ENCODE data around the gene ANKRD13D. TPM values are rescaled to one million over a fixed set of nuclear protein-coding genes. Genes with fewer than 3 reads are reported as not detected.

Gene ANKRD13D
- polyA plus RNA-seq, 2 donors: 36.8 to 87.3 TPM

- H3K27me3 ChIP-seq (ENCODE audit: control insufficient read depth in 1 of 2, insufficient read depth in 2 of 2, low read length in 2 of 2): no peaks in the 10 kb centered on the region
- H3K36me3 ChIP-seq (ENCODE audit: control insufficient read depth in 2 of 2, insufficient read depth in 2 of 2, low read length in 1 of 2): peaks cover 3 to 14% of the 10 kb centered on the region in 2 donors
- no peak overlapping the region for H3K4me3 ChIP-seq (ENCODE audit: low read depth in 1 of 2, low read length in 2 of 2)
- peak overlapping the region; percentile 38 to 51 for H3K27ac ChIP-seq (ENCODE audit: low read depth in 2 of 2, low read length in 1 of 2)
- H3K9me3 ChIP-seq (ENCODE audit: control insufficient read depth in 2 of 2, insufficient read depth in 1 of 2, low read depth in 1 of 2, low read length in 1 of 2): no peaks in the 10 kb centered on the region
- H3K4me1 ChIP-seq (ENCODE audit: control insufficient read depth in 2 of 2, insufficient read depth in 2 of 2, low read length in 1 of 2): peaks cover 15 to 37% of the 10 kb centered on the region in 2 donors
- WGBS, 2 donors: 93% methylated on average over 33 of the region's 33 CpGs
Observed at GRCh38 chr11:67291481-67292381, 2.6 kb downstream of the ANKRD13D start.

GRCh38 chr11:67292671-67293070 is 3.6 kb downstream of the ANKRD13D start:
- Histone ChIP-seq H3K36me3 (ENCODE audit: control insufficient read depth in 2 of 2, insufficient read depth in 2 of 2, low read length in 1 of 2) (peaks cover 3 to 12% of the 10 kb centered on the region in 2 donors), H3K4me1 (ENCODE audit: control insufficient read depth in 2 of 2, insufficient read depth in 2 of 2, low read length in 1 of 2) (peaks cover 12 to 30% of the 10 kb centered on the region in 2 donors), H3K27me3 (ENCODE audit: control insufficient read depth in 1 of 2, insufficient read depth in 2 of 2, low read length in 2 of 2) (no peaks in the 10 kb centered on the region), H3K27ac (ENCODE audit: low read depth in 2 of 2, low read length in 1 of 2) (peak overlapping the region in 1 of 2 donors; percentile 58), H3K9me3 (ENCODE audit: control insufficient read depth in 2 of 2, insufficient read depth in 1 of 2, low read depth in 1 of 2, low read length in 1 of 2) (no peaks in the 10 kb centered on the region), H3K4me3 (ENCODE audit: low read depth in 1 of 2, low read length in 2 of 2) (no peak overlapping the region)
- WGBS, 2 donors: 39 to 52% methylated on average over 3 of the region's 3 CpGs

- 20 to 33% methylated on average over 3 of the region's 3 CpGs for WGBS, 2 donors
- H3K9me3 ChIP-seq (ENCODE audit: control insufficient read depth in 2 of 2, insufficient read depth in 1 of 2, low read depth in 1 of 2, low read length in 1 of 2): no peaks in the 10 kb centered on the region
- no peak overlapping the region for H3K27ac ChIP-seq (ENCODE audit: low read depth in 2 of 2, low read length in 1 of 2)
- no peak overlapping the region for H3K4me3 ChIP-seq (ENCODE audit: low read depth in 1 of 2, low read length in 2 of 2)
- peaks cover 3 to 12% of the 10 kb centered on the region in 2 donors for H3K36me3 ChIP-seq (ENCODE audit: control insufficient read depth in 2 of 2, insufficient read depth in 2 of 2, low read length in 1 of 2)
- no peaks in the 10 kb centered on the region for H3K27me3 ChIP-seq (ENCODE audit: control insufficient read depth in 1 of 2, insufficient read depth in 2 of 2, low read length in 2 of 2)
- peaks cover 11 to 26% of the 10 kb centered on the region in 2 donors for H3K4me1 ChIP-seq (ENCODE audit: control insufficient read depth in 2 of 2, insufficient read depth in 2 of 2, low read length in 1 of 2)
Observed at GRCh38 chr11:67293090-67293489, 4.0 kb downstream of the ANKRD13D start.

GRCh38 chr11:67295846-67296245 is 6.7 kb downstream of the ANKRD13D start:
- Histone ChIP-seq H3K9me3 (ENCODE audit: control insufficient read depth in 2 of 2, insufficient read depth in 1 of 2, low read depth in 1 of 2, low read length in 1 of 2) (no peaks in the 10 kb centered on the region), H3K27me3 (ENCODE audit: control insufficient read depth in 1 of 2, insufficient read depth in 2 of 2, low read length in 2 of 2) (no peaks in the 10 kb centered on the region), H3K4me3 (ENCODE audit: low read depth in 1 of 2, low read length in 2 of 2) (no peak overlapping the region), H3K4me1 (ENCODE audit: control insufficient read depth in 2 of 2, insufficient read depth in 2 of 2, low read length in 1 of 2) (peaks cover under 1 to 16% of the 10 kb centered on the region in 2 donors), H3K27ac (ENCODE audit: low read depth in 2 of 2, low read length in 1 of 2) (no peak overlapping the region), H3K36me3 (ENCODE audit: control insufficient read depth in 2 of 2, insufficient read depth in 2 of 2, low read length in 1 of 2) (peaks cover 16 to 34% of the 10 kb centered on the region in 2 donors)
- 99 to 100% methylated on average over 1 of the region's 1 CpG for WGBS, 2 donors

GRCh38 chr11:67298786-67299185 is 9.7 kb downstream of the ANKRD13D start:
- H3K4me3 ChIP-seq (ENCODE audit: low read depth in 1 of 2, low read length in 2 of 2): no peak overlapping the region
- no peaks in the 10 kb centered on the region for H3K9me3 ChIP-seq (ENCODE audit: control insufficient read depth in 2 of 2, insufficient read depth in 1 of 2, low read depth in 1 of 2, low read length in 1 of 2)
- H3K36me3 ChIP-seq (ENCODE audit: control insufficient read depth in 2 of 2, insufficient read depth in 2 of 2, low read length in 1 of 2): peaks cover 15 to 33% of the 10 kb centered on the region in 2 donors
- H3K27me3 ChIP-seq (ENCODE audit: control insufficient read depth in 1 of 2, insufficient read depth in 2 of 2, low read length in 2 of 2): no peaks in the 10 kb centered on the region
- no peak overlapping the region for H3K27ac ChIP-seq (ENCODE audit: low read depth in 2 of 2, low read length in 1 of 2)
- H3K4me1 ChIP-seq (ENCODE audit: control insufficient read depth in 2 of 2, insufficient read depth in 2 of 2, low read length in 1 of 2): peaks cover 9 to 15% of the 10 kb centered on the region in 2 donors
- 95 to 96% methylated on average over 7 of the region's 7 CpGs for WGBS, 2 donors

- Histone ChIP-seq H3K36me3 (ENCODE audit: control insufficient read depth in 2 of 2, insufficient read depth in 2 of 2, low read length in 1 of 2) (peaks cover 15 to 33% of the 10 kb centered on the region in 2 donors), H3K27me3 (ENCODE audit: control insufficient read depth in 1 of 2, insufficient read depth in 2 of 2, low read length in 2 of 2) (no peaks in the 10 kb centered on the region), H3K4me1 (ENCODE audit: control insufficient read depth in 2 of 2, insufficient read depth in 2 of 2, low read length in 1 of 2) (peaks cover 9 to 21% of the 10 kb centered on the region in 2 donors), H3K27ac (ENCODE audit: low read depth in 2 of 2, low read length in 1 of 2) (no peak overlapping the region), H3K9me3 (ENCODE audit: control insufficient read depth in 2 of 2, insufficient read depth in 1 of 2, low read depth in 1 of 2, low read length in 1 of 2) (no peaks in the 10 kb centered on the region), H3K4me3 (ENCODE audit: low read depth in 1 of 2, low read length in 2 of 2) (no peak overlapping the region)
- 90 to 94% methylated on average over 28 to 29 of the region's 29 CpGs for WGBS, 2 donors
Observed at GRCh38 chr11:67299471-67300191, 10.5 kb downstream of the ANKRD13D start.

- H3K27ac ChIP-seq (ENCODE audit: low read depth in 2 of 2, low read length in 1 of 2): no peak overlapping the region
- WGBS, 2 donors: 87 to 90% methylated on average over 13 of the region's 13 CpGs
- peaks cover 9 to 24% of the 10 kb centered on the region in 2 donors for H3K4me1 ChIP-seq (ENCODE audit: control insufficient read depth in 2 of 2, insufficient read depth in 2 of 2, low read length in 1 of 2)
- peaks cover 15 to 33% of the 10 kb centered on the region in 2 donors for H3K36me3 ChIP-seq (ENCODE audit: control insufficient read depth in 2 of 2, insufficient read depth in 2 of 2, low read length in 1 of 2)
- no peaks in the 10 kb centered on the region for H3K27me3 ChIP-seq (ENCODE audit: control insufficient read depth in 1 of 2, insufficient read depth in 2 of 2, low read length in 2 of 2)
- H3K9me3 ChIP-seq (ENCODE audit: control insufficient read depth in 2 of 2, insufficient read depth in 1 of 2, low read depth in 1 of 2, low read length in 1 of 2): no peaks in the 10 kb centered on the region
- no peak overlapping the region for H3K4me3 ChIP-seq (ENCODE audit: low read depth in 1 of 2, low read length in 2 of 2)
Observed at GRCh38 chr11:67300256-67300755, 11.2 kb downstream of the ANKRD13D start.

GRCh38 chr11:67300756-67301312 is 11.7 kb downstream of the ANKRD13D start:
- peaks cover 15 to 33% of the 10 kb centered on the region in 2 donors for H3K36me3 ChIP-seq (ENCODE audit: control insufficient read depth in 2 of 2, insufficient read depth in 2 of 2, low read length in 1 of 2)
- H3K9me3 ChIP-seq (ENCODE audit: control insufficient read depth in 2 of 2, insufficient read depth in 1 of 2, low read depth in 1 of 2, low read length in 1 of 2): no peaks in the 10 kb centered on the region
- H3K27me3 ChIP-seq (ENCODE audit: control insufficient read depth in 1 of 2, insufficient read depth in 2 of 2, low read length in 2 of 2): no peaks in the 10 kb centered on the region
- H3K4me3 ChIP-seq (ENCODE audit: low read depth in 1 of 2, low read length in 2 of 2): no peak overlapping the region
- H3K4me1 ChIP-seq (ENCODE audit: control insufficient read depth in 2 of 2, insufficient read depth in 2 of 2, low read length in 1 of 2): peaks cover 9 to 26% of the 10 kb centered on the region in 2 donors
- WGBS, 2 donors: 88 to 89% methylated on average over 22 of the region's 22 CpGs
- H3K27ac ChIP-seq (ENCODE audit: low read depth in 2 of 2, low read length in 1 of 2): no peak overlapping the region

- Histone ChIP-seq H3K27ac (ENCODE audit: low read depth in 2 of 2, low read length in 1 of 2) (peak overlapping the region in 1 of 2 donors; percentile 89), H3K9me3 (ENCODE audit: control insufficient read depth in 2 of 2, insufficient read depth in 1 of 2, low read depth in 1 of 2, low read length in 1 of 2) (no peaks in the 10 kb centered on the region), H3K27me3 (ENCODE audit: control insufficient read depth in 1 of 2, insufficient read depth in 2 of 2, low read length in 2 of 2) (no peaks in the 10 kb centered on the region), H3K4me3 (ENCODE audit: low read depth in 1 of 2, low read length in 2 of 2) (no peak overlapping the region), H3K4me1 (ENCODE audit: control insufficient read depth in 2 of 2, insufficient read depth in 2 of 2, low read length in 1 of 2) (peaks cover 9 to 26% of the 10 kb centered on the region in 2 donors), H3K36me3 (ENCODE audit: control insufficient read depth in 2 of 2, insufficient read depth in 2 of 2, low read length in 1 of 2) (peaks cover 15 to 33% of the 10 kb centered on the region in 2 donors)
- WGBS, 2 donors: 91 to 92% methylated on average over 28 of the region's 28 CpGs
Observed at GRCh38 chr11:67301313-67301921, 12.3 kb downstream of the ANKRD13D start.
